Stimulated activated naive CD8-positive, alpha-beta T cell treated with anti-CD3 and anti-CD28 coated beads, Interleukin-15, Interleukin-2, amounts not matched to agents 100 ng/mL and 50 ng/mL, for 24 hours (primary cell): ENCODE measurements around the gene CALHM3.
"Not testable (repeated sequence)": the region's sequence is repeated elsewhere in the genome, so short reads cannot be mapped to it uniquely, and the experiment has no call there.

ENCODE experiments used
- H3K27ac Mint-ChIP-seq: one replicate; pipeline ENCODE4 v1.8.0; 2021; ENCODE audit warnings: mild to moderate bottlenecking, mixed read lengths
- H3K27me3 Mint-ChIP-seq: one replicate; pipeline ENCODE4 v1.8.0; 2021; ENCODE audit warnings: mixed read lengths
- H3K36me3 Mint-ChIP-seq: one replicate; pipeline ENCODE4 v1.8.0; 2021; ENCODE audit warnings: low read depth, mixed read lengths
- H3K4me1 Mint-ChIP-seq: one replicate; pipeline ENCODE4 v1.8.0; 2021; ENCODE audit warnings: low read depth, mixed read lengths
- H3K4me3 Mint-ChIP-seq: one replicate; pipeline ENCODE4 v1.8.0; 2021; ENCODE audit warnings: mild to moderate bottlenecking, mixed read lengths
- H3K9me3 Mint-ChIP-seq: one replicate; pipeline ENCODE4 v1.8.0; 2021; ENCODE audit warnings: mixed read lengths

Gene CALHM3

DNA sequence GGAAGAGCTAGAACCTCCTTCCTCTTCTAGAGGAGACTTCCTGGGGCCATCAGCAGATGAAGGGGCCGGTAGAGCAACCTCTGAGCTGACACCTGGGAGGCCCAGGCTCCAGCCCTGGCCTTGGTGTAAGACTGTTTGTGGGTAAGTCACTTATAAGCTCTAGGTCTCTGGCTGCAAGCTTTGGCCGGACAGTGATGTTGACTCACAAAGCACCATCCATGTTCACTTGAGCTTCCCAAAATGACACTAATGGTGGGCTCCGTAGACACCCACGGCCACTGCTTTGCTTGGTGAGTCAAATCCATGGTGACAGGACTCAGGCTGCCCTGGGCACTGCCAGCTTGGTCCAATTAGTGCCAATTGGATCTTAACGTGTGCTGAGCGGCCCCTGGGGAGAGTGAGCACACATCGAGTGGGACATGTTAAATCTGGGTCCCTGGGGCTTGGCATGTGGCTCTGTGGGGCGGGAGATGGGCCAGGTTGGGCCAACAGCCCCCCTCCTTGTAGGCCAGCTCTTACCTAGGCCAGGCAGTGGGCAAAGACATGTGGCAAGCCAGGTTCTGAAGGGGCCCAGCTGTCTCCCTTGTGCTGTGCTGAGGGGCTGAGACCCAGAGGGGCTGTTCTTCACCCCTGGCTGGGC, 31.1 kb upstream of the CALHM3 start:
- H3K27me3 Mint-ChIP-seq: peaks cover 37% of the 10 kb centered on the region
- no peaks in the 10 kb centered on the region for H3K36me3 Mint-ChIP-seq

DNA sequence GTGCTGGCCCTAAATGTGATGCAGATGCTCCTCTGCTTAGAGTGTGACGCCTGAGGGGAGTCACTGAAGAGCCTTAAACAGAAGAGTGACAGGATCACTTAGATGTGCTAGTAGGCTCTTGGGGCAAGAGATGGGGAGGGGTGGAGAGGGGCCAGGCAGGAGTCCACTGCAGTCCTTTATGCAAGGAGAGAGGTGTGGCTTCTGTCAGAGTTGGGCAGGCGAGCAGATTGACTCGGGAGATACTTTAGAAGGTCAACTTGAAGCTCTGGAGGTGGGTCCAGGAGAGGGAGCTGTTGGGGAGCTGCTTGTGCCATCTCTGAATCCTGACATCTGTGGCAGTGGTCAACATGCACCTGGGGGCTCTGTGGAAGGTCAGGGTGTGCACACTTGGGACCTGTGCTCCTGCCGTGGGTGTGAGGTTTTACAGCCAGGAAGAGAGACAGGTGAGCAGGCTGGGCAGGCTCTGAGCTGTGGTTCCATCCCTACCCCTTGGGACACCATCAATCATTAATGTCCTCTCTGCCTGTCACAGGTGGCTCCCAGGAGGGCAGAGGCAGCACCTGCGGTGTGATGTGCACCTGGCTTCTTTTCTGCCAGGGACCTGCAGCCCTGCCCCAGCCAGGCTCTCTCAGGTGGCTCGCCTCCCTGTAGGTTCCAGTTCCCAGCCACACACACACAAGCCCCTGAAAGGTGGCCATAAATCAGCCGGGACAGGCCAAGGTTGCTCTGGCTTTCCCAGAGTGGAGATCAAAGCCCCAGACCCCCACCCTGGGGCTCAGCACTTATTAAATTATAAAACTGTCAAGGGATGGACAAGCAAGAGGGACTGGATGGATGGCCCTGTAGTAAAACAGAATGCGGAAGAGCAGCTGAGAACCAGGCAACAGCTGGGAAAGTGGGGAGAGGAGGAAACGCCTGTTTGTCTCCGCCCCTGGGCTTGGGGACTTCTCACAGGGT, 28.5 kb upstream of the CALHM3 start:
- Mint-ChIP-seq H3K27ac (no peak overlapping the region), H3K4me3 (no peak overlapping the region), H3K9me3 (no peaks in the 10 kb centered on the region), H3K4me1 (peaks cover 16% of the 10 kb centered on the region), H3K27me3 (peaks cover 49% of the 10 kb centered on the region), H3K36me3 (no peaks in the 10 kb centered on the region)

More for the DNA sequence above, 31.1 kb upstream of the CALHM3 start:
- H3K9me3 Mint-ChIP-seq: no peaks in the 10 kb centered on the region
- H3K4me1 Mint-ChIP-seq: no peaks in the 10 kb centered on the region
- no peak overlapping the region for H3K4me3 Mint-ChIP-seq
- H3K27ac Mint-ChIP-seq: no peak overlapping the region

DNA sequence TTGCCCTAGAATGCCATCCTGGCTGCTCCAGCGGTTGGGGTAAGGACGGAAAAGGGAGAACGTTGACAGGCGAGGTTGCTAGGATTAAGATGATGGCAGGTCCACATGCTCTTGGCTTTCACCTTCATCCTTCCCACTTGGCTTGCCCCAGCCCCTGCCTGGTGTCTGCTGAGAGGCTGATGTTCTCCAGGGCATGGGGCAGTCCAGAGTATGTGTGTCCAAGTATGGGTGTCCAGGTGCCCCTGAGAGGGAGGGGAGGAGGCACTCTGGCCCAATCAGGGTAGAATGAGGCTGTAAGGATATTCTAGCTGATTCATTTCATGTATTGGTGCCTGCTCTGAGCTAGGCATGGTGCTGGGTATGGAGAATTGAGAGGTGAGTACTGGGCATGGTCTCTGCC, 27.0 kb upstream of the CALHM3 start:
- no peaks in the 10 kb centered on the region for H3K36me3 Mint-ChIP-seq
- no peaks in the 10 kb centered on the region for H3K9me3 Mint-ChIP-seq
- H3K27me3 Mint-ChIP-seq: peaks cover 55% of the 10 kb centered on the region
- peaks cover 17% of the 10 kb centered on the region for H3K4me1 Mint-ChIP-seq
- H3K27ac Mint-ChIP-seq: no peak overlapping the region
- H3K4me3 Mint-ChIP-seq: no peak overlapping the region

DNA sequence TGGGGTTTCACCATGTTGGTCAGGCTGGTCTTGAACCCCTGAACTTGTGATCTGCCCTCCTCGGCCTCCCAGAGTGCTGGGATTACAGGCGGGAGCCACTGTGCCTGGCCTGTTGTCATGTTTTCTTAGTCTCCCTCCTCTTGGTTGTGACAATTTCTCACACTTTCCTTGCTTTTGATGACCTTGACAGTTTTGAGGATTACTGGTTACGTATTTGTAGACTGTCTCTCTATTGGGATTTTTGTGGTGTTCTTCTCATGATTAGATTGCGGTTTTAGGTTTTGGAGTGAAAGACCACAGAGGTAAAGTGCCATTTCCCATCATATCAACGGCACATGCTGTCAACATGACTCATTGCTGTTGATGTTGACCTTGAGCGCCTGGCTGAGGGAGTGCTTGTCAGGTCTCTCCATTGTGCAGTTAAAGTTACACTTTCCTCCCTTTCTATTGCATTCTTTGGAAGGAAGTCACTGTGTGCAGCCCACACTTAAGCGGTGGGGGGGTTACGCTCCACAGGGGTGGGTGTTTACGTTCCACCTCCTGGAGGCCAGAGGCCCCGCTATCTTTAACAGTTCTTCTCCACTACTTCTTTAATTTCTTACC, 25.2 kb upstream of the CALHM3 start:
- peaks cover 66% of the 10 kb centered on the region for H3K27me3 Mint-ChIP-seq
- no peaks in the 10 kb centered on the region for H3K9me3 Mint-ChIP-seq
- peak overlapping the region; percentile 27 for H3K4me3 Mint-ChIP-seq
- H3K36me3 Mint-ChIP-seq: no peaks in the 10 kb centered on the region
- H3K4me1 Mint-ChIP-seq: peaks cover 27% of the 10 kb centered on the region
- peak overlapping the region; percentile 64 for H3K27ac Mint-ChIP-seq

DNA sequence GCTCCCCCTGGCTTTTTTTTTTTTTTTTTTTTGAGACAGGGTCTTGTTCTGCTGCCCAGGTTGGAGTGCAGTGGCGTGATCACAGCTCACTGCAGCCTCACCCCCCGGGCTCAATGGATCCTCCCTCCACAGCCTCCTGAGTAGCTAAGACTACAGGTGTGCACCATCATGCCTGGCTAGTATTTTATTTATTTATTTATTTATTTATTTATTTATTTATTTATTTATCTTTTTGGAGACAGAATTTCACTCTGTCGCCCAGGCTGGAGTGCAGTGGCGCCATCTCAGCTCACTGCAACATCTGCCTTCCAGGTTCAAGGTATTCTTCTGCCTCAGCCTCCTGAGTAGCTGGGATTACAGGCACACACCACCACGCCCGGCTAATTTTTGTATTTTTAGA, 24.7 kb upstream of the CALHM3 start:
- not testable (repeated sequence) for H3K27ac Mint-ChIP-seq, H3K36me3 Mint-ChIP-seq, H3K9me3 Mint-ChIP-seq, H3K4me3 Mint-ChIP-seq
- Mint-ChIP-seq H3K4me1 (peaks cover 27% of the 10 kb centered on the region), H3K27me3 (peaks cover 70% of the 10 kb centered on the region)

DNA sequence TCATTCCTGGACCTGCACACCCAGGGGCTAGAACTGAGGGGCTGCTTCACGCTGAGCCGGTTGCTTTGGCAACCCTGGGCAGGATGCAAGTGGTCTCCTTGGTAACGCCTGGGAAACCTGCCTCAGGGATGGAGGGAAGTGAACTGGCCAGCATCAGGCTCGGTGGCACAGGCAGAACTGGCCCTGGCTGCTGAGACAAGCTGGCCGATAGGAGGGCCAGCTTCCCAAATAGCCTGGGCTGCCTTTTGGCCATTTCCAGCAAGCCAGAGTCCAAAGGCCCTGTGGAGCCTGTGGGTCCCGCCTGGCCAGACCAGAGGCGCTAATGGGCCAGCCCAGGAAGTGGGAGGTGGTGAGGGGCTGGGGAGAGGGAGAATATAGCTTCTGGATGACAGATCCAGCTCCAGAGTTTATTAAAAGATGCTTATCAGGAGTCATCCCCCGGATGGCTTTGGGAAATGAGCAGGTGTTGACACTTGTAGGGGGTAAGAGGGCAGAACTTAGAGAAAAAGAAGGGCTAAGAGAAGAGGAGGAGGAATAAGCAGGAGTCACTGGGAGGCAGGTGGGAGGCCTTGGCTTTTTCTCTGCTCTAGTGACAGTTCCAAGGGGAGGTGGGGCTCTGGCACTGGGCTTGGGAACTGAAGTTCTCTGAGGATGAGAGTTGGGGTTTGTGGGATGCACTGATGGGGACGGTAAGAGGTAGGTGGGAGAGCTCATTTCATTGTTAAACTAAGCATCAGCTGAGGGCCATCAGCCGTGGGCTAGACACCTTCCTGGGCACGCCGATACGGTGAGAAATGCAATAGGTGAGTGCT, 24.0 kb upstream of the CALHM3 start:
- Mint-ChIP-seq H3K27me3 (peaks cover 71% of the 10 kb centered on the region), H3K27ac (no peak overlapping the region), H3K9me3 (no peaks in the 10 kb centered on the region), H3K4me1 (peaks cover 27% of the 10 kb centered on the region), H3K4me3 (no peak overlapping the region), H3K36me3 (no peaks in the 10 kb centered on the region)

DNA sequence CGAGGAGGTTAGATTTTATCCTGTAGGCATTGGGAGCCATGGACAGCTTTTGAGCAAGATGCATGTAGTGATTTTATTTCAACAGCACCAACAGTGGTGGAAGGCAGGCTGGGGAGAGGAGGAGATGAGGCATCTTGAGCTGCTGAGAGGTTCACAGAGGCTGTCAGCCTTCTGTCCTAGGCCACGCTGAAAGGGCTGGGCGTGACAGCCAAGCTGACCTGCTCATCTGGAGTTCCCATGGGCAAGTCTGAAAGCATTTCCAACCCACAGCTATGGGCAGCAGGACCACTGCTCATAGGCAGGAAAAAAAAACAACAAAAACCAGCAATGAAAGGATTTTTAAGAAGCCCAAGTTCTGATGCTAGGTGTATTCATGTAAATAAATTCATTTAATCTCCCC, 22.1 kb upstream of the CALHM3 start:
- no peak overlapping the region for H3K27ac Mint-ChIP-seq
- H3K4me3 Mint-ChIP-seq: no peak overlapping the region
- peaks cover 27% of the 10 kb centered on the region for H3K4me1 Mint-ChIP-seq
- H3K9me3 Mint-ChIP-seq: no peaks in the 10 kb centered on the region
- peaks cover 70% of the 10 kb centered on the region for H3K27me3 Mint-ChIP-seq
- H3K36me3 Mint-ChIP-seq: no peaks in the 10 kb centered on the region

DNA sequence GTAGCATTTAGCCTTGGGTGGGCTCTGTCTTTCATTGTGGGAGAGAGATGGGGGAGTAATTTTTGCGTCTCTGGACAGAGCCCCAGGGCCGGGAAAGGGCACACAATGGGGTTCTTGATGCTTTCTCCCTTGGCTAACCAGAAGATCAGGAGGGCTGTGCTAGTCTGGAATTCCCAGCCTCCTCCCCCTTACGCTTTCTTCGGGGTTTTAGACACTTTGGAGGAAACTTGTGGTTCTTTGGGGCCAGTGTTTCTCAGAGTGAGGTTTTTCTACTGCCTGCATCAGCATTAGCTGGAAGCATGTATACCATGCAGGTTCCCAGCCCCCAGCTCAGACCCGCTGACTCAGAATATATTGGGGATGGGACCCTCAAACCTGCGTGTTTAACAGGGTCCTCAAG, 21.4 kb upstream of the CALHM3 start:
- Mint-ChIP-seq H3K27me3 (peaks cover 71% of the 10 kb centered on the region), H3K4me1 (peaks cover 27% of the 10 kb centered on the region), H3K36me3 (no peaks in the 10 kb centered on the region), H3K9me3 (no peaks in the 10 kb centered on the region), H3K27ac (no peak overlapping the region), H3K4me3 (no peak overlapping the region)

DNA sequence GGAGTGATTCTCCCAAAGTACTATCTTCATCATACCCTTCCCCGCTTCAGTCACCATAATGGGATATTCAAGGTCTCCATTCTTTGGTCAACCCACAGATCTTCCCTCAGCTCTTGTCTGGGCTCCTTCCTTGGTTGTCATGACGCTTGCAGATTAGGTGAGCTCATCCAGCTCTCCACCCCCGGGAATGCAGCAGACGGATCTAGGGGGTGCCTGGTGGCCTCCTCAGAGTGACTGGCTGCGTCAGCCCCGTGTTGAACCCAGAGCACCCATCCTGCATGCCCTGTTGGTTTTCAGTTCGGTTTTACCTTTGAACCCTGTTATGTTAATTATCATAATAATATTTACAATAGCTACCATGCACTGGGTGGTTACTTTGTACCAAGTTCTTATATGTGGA, 20.8 kb upstream of the CALHM3 start:
- Mint-ChIP-seq H3K27ac (no peak overlapping the region), H3K4me1 (peaks cover 26% of the 10 kb centered on the region), H3K9me3 (no peaks in the 10 kb centered on the region), H3K4me3 (no peak overlapping the region), H3K36me3 (no peaks in the 10 kb centered on the region), H3K27me3 (peaks cover 77% of the 10 kb centered on the region)

DNA sequence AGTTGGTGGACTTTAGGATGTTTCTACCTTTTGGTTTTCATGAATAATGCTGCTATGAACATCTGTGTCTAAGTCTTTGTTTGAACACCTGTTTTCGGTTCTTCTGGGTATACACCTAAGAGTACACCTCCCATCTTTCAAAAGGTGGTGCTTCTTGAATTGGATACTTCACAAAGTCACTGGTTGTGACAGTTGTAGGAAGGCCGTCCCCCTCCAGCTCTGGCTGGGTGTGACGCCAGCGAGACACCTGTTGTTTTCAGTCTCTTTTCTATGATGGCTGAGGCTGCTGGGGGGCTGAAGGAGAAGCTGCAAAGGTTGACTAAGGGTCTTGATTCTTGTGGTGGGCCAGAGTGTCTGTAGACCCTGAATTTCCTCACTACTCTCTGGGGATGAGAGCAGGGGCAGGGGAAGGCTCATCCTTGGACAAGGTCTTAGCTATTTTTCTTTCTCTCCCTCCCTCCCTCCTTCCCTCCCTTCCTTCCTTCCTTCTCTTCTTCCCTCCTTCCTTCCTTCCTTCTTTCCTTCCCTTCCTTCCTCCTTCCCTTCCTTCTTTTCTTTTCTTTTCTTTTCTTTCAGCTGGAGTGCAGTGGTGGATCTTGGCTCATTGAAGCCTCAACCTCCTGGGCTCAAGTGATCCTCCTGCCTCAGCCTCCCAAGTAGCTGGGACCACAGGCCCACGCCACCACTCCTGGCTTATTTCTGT, 20.0 kb upstream of the CALHM3 start:
- Mint-ChIP-seq H3K27me3 (peaks cover 80% of the 10 kb centered on the region), H3K4me1 (peaks cover 21% of the 10 kb centered on the region), H3K9me3 (no peaks in the 10 kb centered on the region), H3K36me3 (no peaks in the 10 kb centered on the region), H3K4me3 (no peak overlapping the region), H3K27ac (no peak overlapping the region)

DNA sequence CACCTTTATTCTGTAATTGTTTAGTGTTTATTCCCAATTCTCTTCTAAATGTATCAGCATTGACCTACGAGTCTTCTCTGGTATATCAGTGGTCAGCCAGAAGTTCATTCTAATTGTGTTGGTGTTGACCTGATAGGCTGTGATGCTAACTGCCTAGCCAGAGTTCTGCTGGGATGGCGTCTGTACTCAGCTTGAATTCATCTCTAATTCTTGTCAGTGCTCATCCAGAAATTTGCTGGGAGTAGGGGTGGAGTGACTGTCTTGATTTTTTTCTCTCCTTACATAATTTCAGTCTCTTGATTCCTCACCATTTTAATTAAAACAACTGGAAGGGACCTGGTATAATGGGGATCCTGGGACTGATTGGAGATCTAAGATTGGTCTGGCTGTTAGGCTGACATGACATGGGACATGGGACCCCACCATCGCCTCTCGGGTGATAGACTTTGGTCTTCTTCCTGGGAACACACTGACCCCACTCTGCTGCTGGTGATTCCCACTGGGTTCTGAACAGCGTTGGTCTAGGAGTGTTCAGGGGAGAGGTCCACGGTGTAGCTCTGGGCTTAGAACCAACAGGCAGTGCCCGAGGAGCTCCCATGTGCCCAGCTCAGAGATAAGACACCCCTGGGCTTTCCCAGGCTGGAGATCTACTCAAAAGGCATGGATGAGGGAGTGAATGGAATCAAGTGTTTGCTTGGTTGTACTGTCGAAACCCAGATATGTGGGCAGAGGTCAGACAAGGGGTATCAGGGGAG, 18.3 kb upstream of the CALHM3 start:
- Mint-ChIP-seq H3K4me1 (peaks cover 22% of the 10 kb centered on the region), H3K27ac (no peak overlapping the region), H3K9me3 (no peaks in the 10 kb centered on the region), H3K27me3 (peaks cover 80% of the 10 kb centered on the region), H3K36me3 (no peaks in the 10 kb centered on the region), H3K4me3 (no peak overlapping the region)

DNA sequence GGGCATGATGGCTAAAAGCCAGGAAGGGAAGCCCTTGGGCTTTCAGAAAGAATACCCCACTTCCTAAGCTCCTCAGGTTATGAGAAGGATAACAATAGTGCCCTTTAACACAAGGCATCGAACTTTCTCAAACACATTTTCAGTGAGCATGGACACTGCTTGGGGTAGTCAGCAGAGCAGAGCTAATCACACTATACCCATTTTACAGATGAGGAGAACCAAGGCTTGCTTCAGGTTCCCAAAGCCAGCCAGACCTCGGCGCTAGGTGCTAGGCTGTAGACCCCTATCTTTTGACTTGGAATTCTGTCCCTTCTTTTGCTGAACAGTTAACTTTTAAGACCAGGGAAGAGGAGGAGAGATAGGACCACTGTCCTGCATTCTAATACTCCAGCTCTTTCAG, 16.3 kb upstream of the CALHM3 start:
- H3K27me3 Mint-ChIP-seq: peaks cover 69% of the 10 kb centered on the region
- no peaks in the 10 kb centered on the region for H3K9me3 Mint-ChIP-seq
- H3K4me3 Mint-ChIP-seq: peak overlapping the region; percentile 10
- no peaks in the 10 kb centered on the region for H3K36me3 Mint-ChIP-seq
- no peak overlapping the region for H3K27ac Mint-ChIP-seq
- H3K4me1 Mint-ChIP-seq: peaks cover 27% of the 10 kb centered on the region

DNA sequence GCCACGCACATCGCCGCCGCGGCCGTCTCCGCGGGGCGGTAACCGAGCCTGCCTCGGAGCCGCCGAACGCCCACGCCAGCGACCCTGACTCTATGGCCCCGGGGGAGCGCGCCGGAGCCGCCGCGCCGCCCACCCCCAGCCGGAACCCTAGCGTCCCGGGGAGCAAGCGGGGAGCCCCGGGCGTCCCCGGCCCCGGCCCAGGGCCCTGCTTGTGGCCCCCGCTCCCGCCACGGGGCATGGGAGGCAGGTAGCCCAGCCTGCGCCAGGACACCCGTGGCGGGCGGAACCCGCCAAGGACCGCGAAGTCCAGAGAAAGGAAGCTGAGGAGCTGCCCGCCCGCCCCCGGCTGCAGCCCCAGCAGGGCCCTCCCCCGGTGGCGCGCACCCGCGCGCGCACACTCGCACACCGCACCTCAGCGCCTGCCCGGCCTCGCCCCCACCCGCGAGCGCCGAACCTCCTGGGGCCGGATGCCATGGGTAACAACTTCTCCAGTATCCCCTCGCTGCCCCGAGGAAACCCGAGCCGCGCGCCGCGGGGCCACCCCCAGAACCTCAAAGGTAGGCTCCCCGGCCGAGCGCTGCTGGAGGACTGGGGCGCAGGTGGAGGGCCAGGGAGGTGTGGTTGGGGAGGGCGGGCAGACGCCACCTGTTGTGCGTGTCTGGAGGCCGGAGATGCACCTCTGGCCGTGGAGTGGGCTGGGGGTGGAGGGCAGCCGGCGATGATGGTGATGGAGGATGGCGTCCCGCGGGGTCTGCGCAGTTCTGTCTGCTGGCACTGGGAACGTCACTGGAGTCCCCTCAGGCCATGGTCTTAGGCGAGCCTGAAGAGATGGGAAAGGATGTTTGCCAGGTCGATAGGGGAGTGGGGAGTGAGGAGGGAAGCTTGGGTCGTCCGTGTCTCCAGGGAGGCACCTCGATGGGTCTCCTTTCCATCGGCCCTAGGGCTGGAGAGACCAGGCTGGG, 15.2 kb upstream of the CALHM3 start:
- H3K27ac Mint-ChIP-seq: no peak overlapping the region

More for the DNA sequence above, 15.2 kb upstream of the CALHM3 start:
- Mint-ChIP-seq H3K4me1 (peaks cover 26% of the 10 kb centered on the region), H3K27me3 (peaks cover 61% of the 10 kb centered on the region), H3K4me3 (peak overlapping the region; percentile 57), H3K36me3 (no peaks in the 10 kb centered on the region), H3K9me3 (no peaks in the 10 kb centered on the region)
